Type B pancreatic cell (in vitro differentiated cells): ENCODE results near the gene SPATA22. TPM values are rescaled to one million over a fixed set of nuclear protein-coding genes. Genes with fewer than 3 reads are reported as not detected.

Source experiments
- DNase-seq: peaks from one replicate; pipeline ENCODE4 v3.0.0; 2021; ENCODE audit warnings: mixed read lengths; ENCODE audit not compliant: unreplicated experiment; ENCODE audit errors: extremely low spot score
- H3K27ac Mint-ChIP-seq: 2 replicates; pipeline ENCODE4 v1.8.0; 2021; ENCODE audit warnings: mild to moderate bottlenecking, mixed read lengths
- H3K27me3 Mint-ChIP-seq: 2 replicates; pipeline ENCODE4 v1.8.0; 2021; ENCODE audit warnings: mixed read lengths
- H3K36me3 Mint-ChIP-seq: 2 replicates; pipeline ENCODE4 v1.8.0; 2021; ENCODE audit warnings: mixed read lengths
- H3K4me1 Mint-ChIP-seq: one replicate; pipeline ENCODE4 v1.8.0; 2021; ENCODE audit warnings: mixed read lengths; ENCODE audit not compliant: unreplicated experiment
- H3K4me3 Mint-ChIP-seq: 2 replicates; pipeline ENCODE4 v1.8.0; 2021; ENCODE audit warnings: mild to moderate bottlenecking, mixed read lengths
- H3K9me3 Mint-ChIP-seq: 2 replicates; pipeline ENCODE4 v1.8.0; 2021; ENCODE audit warnings: mixed read lengths
- total RNA-seq: library from RNA; stranded (reverse); gene quantifications from 2 replicates; pipeline ENCODE4 v1.2.1, GENCODE V29; 2021; ENCODE audit warnings: low replicate concordance
- TF ChIP-seq, protein P1 (sequence below): fragments of 200-600 bp; sonication (generic); conservative IDR thresholded peaks from 2 replicates; pipeline ENCODE4 v1.5.0; 2021; ENCODE audit warnings: antibody characterized with exemption, mild to moderate bottlenecking

SPATA22 gene
- total RNA-seq, 1 donor from 2014 or later = not detected

GRCh38 chr17:3503285-3503684 lies 31.7 kb upstream of the SPATA22 start:
- Mint-ChIP-seq H3K36me3 (no peaks in the 10 kb centered on the region), H3K27ac (no peak overlapping the region), H3K4me3 (no peak overlapping the region), H3K9me3 (peaks cover 7% of the 10 kb centered on the region), H3K4me1 (no peaks in the 10 kb centered on the region), H3K27me3 (no peaks in the 10 kb centered on the region)
- DNase-seq = no peak
- TF ChIP-seq, protein P1, sequence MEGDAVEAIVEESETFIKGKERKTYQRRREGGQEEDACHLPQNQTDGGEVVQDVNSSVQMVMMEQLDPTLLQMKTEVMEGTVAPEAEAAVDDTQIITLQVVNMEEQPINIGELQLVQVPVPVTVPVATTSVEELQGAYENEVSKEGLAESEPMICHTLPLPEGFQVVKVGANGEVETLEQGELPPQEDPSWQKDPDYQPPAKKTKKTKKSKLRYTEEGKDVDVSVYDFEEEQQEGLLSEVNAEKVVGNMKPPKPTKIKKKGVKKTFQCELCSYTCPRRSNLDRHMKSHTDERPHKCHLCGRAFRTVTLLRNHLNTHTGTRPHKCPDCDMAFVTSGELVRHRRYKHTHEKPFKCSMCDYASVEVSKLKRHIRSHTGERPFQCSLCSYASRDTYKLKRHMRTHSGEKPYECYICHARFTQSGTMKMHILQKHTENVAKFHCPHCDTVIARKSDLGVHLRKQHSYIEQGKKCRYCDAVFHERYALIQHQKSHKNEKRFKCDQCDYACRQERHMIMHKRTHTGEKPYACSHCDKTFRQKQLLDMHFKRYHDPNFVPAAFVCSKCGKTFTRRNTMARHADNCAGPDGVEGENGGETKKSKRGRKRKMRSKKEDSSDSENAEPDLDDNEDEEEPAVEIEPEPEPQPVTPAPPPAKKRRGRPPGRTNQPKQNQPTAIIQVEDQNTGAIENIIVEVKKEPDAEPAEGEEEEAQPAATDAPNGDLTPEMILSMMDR = no peak

DNA sequence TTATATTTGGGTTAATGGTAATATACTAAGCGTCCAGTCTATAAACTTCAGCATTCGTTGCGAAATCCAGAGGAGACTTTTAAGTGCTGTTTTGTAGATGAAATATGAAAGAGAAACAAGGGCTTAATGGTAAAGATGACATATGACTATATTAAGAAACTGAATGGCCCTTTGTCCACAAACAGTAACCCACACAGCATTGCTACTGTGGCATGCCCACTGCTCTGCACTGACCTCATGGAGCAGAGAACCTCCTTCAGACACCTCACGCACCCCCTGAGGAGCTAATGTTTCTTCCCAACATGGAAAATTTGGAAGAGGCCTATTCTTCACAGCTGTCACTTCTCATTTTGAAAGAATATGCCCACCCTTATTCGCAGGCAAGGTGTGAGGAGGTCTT lies 30.8 kb upstream of the SPATA22 start:
- Mint-ChIP-seq H3K4me1 (no peaks in the 10 kb centered on the region), H3K27ac (no peak overlapping the region), H3K4me3 (no peak overlapping the region), H3K36me3 (no peaks in the 10 kb centered on the region), H3K9me3 (peaks cover 7% of the 10 kb centered on the region), H3K27me3 (no peaks in the 10 kb centered on the region)
- no peak for DNase-seq
- TF ChIP-seq, protein P1 = no peak

- H3K9me3 Mint-ChIP-seq = peaks cover 7% of the 10 kb centered on the region
- TF ChIP-seq, protein P1 = no peak
- H3K4me1 Mint-ChIP-seq = no peaks in the 10 kb centered on the region
- H3K36me3 Mint-ChIP-seq = no peaks in the 10 kb centered on the region
- H3K27ac Mint-ChIP-seq = no peak overlapping the region
- H3K4me3 Mint-ChIP-seq = no peak overlapping the region
- no peak for DNase-seq
- H3K27me3 Mint-ChIP-seq = no peaks in the 10 kb centered on the region
Measured at GRCh38 chr17:3501344-3501743, 29.7 kb upstream of the SPATA22 start.

- Mint-ChIP-seq H3K36me3 (no peaks in the 10 kb centered on the region), H3K27me3 (no peaks in the 10 kb centered on the region), H3K9me3 (peaks cover 7% of the 10 kb centered on the region), H3K27ac (no peak overlapping the region), H3K4me1 (no peaks in the 10 kb centered on the region), H3K4me3 (no peak overlapping the region)
- DNase-seq = no peak
- TF ChIP-seq, protein P1 = no peak
Measured at GRCh38 chr17:3497101-3497500, 25.5 kb upstream of the SPATA22 start.

DNA sequence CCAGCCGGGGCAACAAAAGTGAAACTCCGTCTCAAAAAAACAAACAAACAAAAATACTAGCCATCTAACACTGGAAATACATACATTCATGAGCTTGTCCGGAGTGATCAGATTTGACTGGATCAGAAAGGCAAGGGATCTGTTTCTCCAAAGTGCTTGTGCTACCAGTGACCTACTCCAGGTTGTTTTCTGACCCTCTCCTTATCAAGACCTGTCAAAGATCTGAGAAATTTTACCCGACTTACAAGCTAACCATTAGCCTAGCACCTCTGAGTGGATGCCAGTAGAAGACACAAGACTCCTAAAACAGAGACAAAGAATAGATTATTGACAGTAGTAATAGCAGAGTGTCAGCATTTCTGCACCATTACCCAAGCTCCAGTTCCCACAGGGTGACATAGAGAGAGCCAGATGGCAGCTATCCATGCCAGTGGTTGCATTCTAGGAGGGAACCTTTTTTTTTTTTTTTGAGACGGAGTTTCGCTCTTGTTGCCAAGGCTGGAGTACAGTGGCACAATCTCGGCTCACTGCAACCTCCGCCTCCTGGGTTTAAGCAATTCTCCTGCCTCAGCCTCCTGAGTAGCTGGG lies 14.0 kb upstream of the SPATA22 start:
- H3K27ac Mint-ChIP-seq = no peak overlapping the region

More for the DNA sequence above, 14.0 kb upstream of the SPATA22 start:
- Mint-ChIP-seq H3K4me1 (no peaks in the 10 kb centered on the region), H3K36me3 (no peaks in the 10 kb centered on the region), H3K9me3 (no peaks in the 10 kb centered on the region), H3K27me3 (peaks cover 8% of the 10 kb centered on the region), H3K4me3 (no peak overlapping the region)
- no peak for DNase-seq
- TF ChIP-seq, protein P1 = no peak
